Activated CD4-positive, alpha-beta T cell treated with anti-CD3 and anti-CD28 coated beads, Interleukin-2, Interleukin-6, amounts not matched to agents 100 ng/mL and 50 ng/mL, durations not matched to agents 16 hours and 8 hours (primary cell): ENCODE results near the gene GORASP2.

Source experiments
- DNase-seq: peaks from one replicate; pipeline ENCODE4 v3.0.0-alpha.2; 2020

Gene GORASP2

DNA sequence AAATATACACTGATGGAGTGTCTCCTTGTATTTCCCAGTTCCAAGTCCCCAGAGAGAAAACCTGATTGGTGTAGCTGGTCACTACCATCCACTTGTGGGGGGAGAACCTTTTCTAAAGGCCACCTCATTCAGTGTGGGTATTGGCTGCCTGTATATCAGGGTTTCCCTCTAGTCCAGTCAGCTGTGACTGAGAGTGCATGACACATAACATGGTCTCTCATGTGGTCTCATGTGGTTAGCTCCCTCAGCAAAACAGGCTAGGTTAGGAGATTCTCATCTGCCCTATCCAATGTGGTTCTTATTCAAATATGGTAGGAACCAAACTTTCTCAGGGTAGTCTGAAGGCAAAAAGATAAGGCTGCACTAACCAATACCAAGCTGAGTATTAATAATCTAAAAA lies 4.1 kb upstream of the GORASP2 start:
- no peak for DNase-seq

DNA sequence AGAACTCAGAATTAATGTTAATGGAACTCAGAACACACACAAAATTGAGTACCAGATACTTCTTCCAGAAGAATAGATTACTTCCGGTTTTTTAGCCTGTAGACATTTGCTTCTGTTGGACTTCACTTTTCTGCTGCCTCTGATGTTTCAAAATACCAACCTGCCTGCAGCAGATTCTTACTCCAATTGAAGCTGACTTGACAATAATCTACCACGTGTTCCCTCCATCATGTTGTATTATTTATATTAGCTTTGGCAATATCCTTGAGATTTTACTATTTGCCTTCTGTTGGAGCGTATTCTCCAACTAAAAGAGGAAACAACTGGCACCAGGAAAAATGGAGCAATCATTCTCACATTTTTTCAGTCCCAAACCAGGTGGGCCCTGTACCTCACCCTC lies 3.1 kb upstream of the GORASP2 start:
- DNase-seq = no peak

DNA sequence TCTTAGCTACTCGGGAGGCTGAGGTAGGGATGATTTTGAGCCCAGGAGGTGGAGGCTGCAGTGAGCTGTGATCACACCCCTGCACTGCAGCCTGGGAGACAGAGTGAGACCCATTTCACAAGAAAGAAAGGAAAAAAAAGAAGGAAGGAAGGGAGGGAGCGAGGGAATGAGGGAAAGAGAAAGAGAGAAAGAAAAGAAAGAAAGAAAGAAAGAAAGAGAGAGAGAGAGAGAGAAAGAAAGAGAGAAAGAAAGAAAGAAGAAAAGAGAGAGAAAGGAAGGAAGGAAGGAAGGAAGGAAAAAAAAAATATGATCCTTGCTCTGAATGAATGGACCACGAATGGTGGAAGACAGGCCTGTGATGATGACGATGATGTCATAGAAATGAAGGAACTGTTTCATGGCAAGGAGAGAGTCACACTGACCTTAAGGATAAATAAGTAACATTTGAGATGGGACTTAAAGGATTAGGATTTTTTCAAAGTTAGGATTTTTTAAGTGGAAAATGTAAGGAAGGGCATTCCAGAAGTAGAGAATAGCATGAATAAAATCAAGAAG lies 2.2 kb upstream of the GORASP2 start:
- no peak for DNase-seq

DNA sequence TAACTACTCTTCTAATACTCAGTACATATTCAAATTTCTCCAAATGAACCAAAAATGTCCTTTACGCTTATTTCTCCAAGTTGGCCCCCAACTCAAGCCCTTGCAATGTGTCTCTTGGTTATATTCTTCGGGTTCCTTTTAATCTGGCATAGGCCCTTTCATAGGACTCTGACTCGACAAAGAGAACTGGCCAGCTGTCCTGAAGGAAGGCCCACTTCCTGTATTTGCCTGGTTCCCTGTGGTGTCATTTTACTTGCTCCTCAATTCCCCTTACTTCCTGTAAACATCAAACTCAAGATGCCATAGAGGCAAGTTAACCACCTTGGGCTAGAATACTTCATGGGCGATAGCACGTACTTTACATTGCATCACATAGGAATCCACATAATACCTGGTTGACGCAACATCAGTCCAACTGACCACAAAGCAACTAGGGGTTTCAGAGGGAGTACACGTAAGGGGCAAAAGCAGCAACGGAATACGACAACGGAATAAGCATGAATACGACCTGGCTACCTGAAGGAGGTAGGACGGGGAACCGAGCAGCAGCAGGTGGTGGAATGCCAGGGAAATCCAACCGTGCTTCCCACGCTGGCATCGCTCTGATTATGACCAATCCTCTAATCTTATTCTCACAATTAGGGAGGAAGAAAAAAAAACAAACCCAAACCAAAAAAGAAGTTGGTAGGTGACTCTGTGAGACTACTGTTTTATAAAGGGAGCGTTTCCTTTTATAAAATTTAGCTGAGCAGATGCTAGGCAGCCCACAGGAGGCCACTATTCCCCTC lies 823 bp upstream of the GORASP2 start:
- peak; percentile 3 for DNase-seq

DNA sequence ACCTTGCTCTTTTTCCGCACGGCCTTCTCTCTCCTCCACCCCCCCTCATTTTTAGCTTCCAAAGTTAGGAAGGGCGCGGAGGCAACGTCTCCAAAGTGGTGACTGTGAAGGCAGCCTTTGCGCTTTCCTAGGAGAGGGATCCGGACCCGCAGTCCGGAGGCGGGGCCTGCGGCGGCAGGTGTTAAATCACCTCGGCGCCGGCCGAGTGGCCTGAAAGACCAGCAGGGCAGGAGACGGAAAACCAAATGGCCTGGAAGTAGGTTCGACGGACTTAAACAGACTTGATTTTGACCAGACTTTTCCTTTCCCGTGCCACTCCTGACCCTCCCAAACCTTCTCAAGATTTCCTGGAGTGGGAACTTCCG lies 615 bp downstream of the GORASP2 start:
- DNase-seq = peak; percentile 62

DNA sequence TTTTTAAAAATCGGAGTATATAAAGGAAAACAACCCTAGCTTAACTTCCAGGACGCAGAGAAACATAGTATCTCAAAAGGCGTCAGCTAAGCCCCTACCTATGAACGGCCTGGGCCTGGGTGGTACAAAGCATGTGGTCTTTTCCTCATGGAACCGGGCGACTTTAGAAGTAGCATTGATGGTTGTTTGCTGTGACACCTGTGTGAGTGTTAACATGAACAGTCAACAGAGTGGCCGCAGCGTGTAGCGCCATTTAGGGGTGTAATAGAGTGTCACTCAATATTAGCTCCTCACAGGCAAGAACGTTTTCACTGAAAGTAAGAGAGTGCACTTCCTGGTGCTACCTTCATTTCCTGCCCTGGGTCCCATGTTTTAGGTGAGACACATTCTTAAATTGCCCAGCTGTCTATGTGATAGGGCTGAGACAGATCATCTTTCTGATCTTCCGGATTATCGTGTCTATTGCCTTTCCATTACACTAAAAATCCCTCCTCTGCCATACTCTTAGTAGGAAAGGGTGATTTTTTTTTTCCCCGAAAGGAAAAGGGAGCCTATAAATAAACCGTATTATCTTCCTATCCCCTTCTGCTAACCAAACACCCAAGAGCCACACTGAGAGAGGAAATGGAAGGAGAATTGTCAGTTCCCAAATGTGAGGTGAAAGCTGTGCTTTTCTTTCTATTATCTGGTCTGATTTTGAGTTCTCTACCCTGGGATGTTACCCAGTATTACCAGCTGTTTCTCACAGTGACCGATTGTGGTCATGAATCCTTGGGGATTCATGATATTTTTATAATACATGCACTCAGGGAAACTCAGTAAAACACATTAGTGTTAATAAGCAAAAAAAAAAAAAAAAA lies 1.3 kb downstream of the GORASP2 start:
- peak; percentile 76 for DNase-seq

DNA sequence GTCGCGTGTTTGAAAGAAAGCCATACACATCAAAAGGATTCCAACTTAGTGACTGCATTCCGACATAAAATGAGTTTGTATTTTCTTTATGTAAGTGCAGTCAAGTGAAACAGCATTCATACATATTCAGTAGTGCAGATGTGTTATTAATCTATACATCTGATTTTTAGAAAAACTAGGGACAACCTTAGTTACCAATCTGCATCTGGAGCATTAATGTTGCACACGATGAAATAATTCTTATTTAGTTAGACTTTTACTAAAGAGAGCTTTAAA lies 1.9 kb downstream of the GORASP2 start:
- DNase-seq = no peak

DNA sequence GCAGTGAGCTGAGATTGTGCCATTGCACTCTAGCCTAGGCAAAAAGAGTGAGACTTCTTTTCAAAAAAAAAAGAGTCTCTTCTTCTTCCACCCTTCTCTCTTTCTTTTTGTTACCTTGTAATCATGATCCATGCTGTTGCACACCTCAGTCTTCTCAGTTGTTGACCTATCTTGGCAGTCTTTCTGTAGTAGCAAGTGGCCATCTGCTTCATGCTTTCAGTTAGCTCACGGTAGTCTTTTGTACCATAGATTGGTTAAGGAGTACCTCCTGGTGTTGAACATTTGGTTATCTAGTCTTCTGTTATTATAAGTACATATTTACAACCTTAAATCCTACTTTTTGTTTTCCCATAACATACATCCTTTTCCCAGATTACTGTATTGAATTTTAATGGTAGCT lies 3.1 kb downstream of the GORASP2 start:
- DNase-seq = no peak

DNA sequence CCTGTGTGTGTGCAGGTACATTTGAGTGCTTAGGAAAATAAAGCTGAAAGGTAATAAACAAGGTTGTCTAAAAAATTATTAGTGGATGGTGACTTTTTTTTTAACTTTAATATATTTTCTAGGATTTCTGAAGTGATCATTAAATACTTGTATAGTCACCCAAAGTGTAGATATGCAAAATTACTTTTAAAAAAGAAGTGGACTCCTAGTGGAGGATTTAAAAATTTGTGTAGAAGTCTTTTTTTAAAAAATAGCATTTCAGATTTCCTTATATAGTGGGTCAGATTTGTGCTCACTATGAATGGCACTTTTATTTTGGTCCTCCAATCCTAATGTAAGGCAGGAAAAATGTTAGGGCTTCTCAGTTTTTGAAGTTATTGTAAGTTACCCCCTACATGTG lies 3.9 kb downstream of the GORASP2 start:
- no peak for DNase-seq

DNA sequence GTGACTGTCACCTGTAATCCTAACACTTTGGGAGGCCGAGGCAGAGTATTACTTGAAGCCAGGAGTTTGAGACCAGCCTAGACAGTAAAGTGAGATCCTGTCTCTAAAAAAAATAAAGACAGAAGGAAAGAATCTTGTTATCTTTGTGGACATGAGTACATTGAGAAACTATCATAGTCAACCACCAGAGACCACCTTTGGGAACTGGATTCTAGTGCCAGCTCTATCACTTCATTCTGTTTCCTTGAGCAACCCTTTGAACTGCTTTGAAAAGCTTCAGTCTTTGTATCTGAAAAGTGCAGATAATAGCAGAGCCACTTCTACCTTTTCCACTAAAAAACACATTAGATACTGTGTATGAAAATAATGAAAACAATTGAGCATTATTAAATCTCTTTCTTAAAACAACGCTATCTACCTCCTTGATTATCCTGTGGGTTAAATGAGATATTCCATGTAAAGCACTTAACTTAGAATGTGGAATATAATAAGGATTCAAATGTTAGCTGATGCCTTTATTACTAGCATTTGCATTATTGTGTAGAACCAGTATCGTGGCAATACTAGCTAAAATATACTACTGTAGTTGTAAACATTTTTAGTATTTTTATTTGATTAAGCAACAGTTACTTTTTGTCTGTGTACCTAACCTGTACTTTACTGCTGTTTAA lies 8.8 kb downstream of the GORASP2 start:
- DNase-seq = no peak

DNA sequence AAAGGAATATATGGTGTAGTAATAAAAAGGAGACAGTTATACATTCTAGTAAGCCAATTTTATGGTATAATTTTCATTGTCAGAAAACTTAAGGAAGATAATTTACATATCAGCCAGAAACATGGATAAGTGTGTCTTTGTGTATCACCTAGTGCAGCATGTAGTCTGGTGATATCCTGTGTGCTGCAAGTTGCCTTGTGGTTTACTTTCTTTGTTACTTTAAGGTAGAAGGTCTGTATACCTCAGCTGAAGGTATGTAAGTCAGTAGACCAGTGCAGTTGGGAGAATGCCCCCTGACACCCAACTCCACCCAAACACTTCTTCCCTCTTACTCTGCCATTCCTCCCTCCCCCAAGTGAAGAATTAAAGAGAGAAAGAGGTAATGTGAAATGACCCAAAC lies 11.0 kb downstream of the GORASP2 start:
- DNase-seq = no peak

DNA sequence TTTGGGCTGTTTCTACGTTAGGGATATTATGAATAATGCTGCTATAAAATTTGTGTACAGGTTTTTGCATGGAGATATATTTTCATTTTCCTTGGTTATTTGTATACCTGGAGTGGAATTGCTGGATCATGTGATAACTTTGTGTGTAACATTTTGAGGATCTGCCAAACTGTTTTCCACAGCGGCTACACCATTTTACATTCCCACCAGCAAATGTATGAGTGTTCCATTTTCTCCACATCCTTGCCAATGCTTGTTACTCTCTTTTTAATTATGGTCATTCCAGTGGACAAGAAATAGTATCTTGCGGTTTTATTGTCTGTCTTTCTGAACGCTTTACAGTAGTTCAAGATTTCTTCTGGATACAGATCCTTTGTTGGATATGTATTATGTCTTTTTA lies 13.6 kb downstream of the GORASP2 start:
- no peak for DNase-seq

DNA sequence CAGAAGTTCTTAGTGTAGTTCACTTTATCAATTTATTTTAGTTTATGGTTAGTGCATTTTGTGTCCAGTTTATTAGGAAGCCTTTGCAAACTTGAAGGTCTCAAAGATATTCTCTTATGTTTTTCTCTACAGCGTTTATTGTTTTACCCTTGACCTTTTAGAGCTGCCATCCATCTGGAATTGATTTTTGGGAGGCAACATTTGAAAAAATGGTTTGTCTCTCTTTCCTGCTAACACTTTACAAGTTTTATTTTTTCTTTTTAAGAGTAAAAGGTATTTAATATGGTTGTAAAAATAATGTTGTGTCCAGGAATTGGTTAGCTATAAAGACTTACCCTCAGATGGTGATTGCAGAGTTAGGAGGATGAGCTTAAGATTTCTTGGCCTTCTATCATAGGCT lies 14.0 kb downstream of the GORASP2 start:
- no peak for DNase-seq

DNA sequence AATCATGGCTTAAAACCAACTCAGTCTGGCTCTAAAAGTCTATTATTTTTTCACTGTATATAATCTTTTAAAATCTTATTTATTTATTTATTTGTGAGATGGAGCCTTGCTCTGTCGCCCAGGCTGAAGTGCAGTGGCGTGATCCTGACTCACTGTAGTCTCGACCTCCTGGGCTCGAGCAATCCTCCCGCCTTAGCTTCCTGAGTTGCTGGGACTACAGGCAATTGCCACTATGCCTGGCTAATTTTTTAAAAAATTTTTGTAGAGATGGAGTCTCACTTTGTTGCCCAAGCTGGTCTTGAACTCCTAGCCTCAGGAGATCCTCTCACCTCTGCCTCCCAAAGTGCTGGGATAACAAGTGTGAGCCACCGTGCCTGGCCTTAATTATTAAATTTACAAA lies 14.5 kb downstream of the GORASP2 start:
- no peak for DNase-seq

DNA sequence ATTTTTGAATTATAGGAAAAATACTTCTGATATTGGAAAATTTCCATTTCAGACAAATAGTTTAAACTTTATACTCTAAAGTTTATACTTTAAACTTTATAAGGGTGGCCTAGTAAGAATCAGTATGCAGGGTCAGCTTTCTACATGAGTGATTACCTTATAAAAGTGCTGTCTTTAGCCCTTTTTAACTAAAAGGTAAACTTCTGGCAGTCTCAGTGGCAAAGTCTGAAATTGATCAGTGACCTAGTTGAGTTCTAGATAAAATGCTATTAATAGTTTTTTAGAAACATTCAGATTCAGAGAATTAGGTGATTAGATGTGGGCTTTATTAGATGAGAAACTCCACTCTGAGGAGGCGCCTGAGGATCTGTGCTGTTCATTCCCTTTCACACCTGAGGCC lies 15.5 kb downstream of the GORASP2 start:
- no peak for DNase-seq

DNA sequence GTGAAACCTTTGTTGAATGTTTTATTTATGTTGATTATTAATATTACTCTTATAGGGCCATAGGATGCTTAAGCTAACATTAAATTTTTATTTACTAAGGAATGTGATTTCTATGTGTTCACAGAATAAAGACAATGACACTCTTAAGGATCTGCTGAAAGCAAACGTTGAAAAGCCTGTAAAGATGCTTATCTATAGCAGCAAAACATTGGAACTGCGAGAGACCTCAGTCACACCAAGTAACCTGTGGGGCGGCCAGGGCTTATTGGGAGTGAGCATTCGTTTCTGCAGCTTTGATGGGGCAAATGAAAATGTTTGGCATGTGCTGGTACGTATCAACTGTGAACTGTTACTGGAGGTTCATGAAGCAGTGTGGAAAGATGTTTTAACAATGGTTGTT lies 20.4 kb downstream of the GORASP2 start:
- no peak for DNase-seq

DNA sequence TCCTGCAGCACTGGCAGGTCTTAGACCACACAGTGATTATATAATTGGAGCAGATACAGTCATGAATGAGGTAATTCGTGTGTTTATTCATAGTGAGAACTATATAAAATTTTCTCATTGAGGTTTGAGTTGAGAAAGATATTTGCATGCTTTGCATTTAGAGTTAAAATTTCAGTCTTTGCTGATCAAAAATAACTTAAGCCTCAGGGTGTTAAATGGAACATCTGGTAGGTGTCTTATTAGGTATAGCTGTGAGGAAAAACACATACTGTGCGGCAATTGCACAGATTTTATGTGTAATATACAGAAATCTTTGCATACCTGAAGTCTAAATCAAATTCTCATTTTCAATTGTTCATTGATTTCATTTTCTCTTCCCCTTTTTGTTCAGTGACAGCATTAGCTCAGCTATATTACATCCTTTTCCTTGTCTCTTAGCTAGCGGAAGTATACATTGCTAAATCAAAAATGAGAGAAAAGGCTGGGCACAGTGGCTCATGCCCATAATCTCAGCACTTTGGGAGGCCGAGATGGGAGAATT lies 21.2 kb downstream of the GORASP2 start:
- no peak for DNase-seq

DNA sequence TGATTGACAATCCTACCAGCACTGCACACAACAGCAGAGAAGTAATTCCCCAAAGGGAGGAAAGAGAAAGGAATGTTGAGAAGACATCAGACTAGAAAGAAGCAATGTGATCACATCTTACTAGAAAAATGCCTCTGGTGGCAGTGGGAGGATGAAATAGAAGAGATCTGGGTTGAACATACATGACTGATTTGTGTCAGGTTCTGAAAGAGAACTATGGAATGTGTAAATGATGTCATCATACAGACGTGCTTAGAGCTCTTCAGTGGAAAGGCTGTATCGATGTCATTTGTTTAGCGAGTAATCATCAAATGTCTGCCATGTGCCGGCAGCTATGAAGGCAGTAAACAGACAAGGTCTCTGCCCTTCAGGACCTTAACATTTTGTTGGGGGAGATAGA lies 24.9 kb downstream of the GORASP2 start:
- no peak for DNase-seq

DNA sequence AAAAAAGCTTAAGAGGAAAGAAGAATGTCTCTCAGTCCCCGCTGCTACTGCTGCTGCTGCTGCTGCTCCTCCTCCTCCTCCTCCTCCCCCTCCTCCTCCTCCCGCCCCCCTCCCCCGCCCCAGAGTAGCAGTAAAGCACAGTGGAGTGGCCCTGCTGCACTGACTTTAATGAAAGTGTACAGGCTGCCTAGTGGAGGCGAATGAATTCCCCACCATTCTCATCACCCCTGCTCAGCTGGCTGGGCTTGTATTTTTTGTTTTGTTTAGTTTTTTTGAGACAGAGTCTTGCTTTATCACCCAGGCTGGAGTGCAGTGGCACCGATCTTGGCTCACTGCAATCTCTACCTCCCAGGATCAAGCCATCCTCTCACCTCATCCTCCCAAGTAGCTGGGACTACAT lies 34.3 kb downstream of the GORASP2 start:
- DNase-seq = no peak

DNA sequence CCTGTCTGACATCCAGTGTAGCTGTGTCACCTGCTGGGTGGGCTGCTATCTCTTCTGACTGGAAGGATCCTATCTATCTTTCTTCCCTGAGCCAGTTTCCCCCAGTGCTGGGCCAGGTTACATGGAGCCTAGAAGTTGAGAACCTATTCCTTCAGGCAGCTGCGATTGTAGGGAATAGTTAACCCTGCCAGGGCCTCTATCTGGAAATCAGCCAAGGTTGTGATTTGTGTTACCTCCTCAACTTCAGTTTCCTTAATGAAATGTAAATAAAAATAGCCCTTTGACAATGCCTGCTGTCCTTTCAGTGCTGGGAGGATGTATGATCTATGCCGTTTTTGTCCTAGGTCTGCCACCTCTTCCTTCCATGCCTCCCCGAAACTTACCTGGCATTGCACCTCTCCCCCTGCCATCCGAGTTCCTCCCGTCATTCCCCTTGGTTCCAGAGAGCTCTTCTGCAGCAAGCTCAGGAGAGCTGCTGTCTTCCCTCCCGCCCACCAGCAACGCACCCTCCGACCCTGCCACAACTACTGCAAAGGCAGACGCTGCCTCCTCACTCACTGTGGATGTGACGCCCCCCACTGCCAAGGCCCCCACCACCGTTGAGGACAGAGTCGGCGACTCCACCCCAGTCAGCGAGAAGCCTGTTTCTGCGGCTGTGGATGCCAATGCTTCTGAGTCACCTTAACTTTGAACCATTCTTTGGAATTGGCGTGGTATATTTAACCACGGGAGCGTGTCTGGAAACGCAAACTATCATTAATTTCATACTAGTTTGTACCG lies 36.6 kb downstream of the GORASP2 start:
- no peak for DNase-seq

DNA sequence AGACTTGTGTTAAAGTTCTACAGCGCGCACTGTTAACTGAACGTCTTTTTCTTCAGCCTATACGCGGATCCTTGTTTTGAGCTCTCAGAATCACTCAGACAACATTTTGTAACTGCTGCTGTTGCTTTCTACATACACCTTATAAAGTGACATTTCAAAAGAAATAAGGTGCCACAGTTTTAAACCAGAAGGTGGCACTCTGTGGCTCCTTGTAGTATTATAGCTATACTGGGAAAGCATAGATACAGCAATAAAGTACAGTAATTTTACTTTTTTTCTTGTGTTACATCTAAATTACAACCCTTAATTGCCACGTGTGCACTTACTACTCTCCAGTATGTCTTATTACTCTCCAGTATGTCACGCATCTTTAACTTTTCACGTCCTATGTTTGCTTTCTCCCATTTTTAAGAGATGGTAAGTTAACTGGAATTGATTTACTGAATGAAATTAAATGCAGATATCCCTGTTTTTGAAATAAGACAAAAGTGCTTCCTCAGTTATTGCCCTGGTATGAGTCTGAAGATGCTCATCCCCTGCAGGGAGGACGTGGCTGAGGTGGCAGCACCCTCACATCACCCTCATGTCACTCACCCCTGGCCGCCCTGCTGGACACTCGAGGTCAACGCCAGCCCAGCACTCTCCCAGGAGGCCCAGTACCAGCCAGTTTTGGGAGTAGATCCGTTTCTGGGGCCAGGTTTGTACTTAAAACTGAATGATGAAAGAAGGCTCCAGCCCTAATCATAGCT lies 37.8 kb downstream of the GORASP2 start:
- DNase-seq = peak; percentile 12

DNA sequence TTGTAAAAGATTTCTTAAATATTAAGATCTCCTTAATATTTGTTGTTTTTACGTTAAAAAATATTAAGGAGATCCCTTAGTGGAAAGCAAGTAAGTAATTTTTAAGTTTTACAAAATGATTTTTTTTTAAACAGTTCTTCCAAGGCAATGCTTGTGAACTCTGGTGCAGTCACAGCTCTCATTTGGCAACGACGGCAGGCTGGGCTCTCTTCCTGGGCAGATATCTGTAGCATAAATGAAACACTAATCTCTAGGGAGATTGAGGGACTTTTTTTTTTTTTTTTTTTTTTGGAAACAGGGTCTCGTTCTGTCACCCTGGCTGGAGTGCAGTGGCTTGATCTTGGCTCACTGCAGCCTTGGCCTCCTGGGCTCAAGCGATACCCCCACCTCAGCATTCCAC lies 38.5 kb downstream of the GORASP2 start:
- DNase-seq = no peak
